ENCODE data around the gene NCOA6.
"Not testable (repeated sequence)": the region's sequence is repeated elsewhere in the genome, so short reads cannot be mapped to it uniquely, and the experiment has no call there.

NCOA6 gene

DNA sequence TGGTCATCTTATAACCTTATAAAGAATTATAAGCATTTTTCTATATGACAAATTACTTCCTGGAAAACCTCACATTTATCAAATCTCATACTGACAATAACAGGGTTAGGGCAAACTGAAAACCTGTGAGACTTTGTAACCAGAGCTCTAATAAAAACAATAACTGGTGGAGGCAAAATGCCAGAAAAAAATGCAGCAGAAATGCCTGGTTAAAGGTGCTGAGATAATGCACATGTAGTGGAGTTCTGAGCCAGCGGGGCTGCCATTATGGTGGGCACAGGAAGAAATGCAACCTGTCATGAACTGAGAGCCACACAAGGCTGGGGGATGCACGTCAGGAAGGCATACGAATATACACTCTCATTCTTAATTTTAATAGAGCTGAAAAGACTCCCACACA lies 53.0 kb downstream of the NCOA6 start:
- no peak for DNase-seq

GRCh38 chr20:34771680-34772081 lies 53.8 kb downstream of the NCOA6 start:
- no peak for DNase-seq

DNA sequence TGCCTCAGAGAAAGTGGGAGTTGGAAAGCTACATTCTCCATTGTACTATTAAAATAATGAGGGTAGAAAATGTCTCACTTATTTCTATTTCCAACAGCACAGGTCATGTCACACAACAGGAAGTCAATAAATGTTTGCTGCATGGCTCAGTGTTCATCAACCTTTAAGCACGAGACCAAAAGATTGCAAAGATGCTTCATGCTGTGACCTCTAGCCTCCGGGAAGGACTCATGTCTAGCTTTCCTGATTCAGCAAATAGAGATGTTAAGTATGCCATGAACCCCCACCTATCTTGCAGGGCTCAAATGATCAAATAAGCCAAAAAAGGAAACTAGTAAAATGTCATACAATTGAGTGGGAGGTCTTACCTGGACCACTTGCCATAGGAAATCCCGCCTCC lies 57.4 kb downstream of the NCOA6 start:
- DNase-seq = no peak

DNA sequence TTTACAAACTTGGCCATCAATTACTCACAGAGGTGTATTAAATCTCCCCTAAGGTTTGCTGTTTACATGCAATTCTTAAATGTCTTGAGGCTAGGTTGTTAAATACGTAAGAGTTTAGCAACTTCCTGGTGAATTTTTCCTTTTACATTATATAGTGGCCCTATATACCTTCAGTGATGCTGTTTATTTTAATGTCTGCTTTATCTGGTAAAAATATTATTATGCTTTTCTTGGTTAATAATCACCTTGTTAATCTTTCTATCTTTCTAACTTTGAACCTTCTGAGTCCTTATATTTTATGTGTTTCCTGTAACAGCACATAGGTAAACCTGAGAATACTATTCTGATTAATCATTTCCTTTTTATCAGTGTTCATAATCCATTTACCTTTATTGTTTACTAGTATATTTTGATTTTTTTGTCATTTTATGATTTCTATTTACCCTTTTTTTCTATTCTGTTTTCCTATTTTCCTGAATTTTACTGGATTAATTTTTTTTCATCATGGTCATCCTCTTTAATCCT lies 63.4 kb downstream of the NCOA6 start:
- DNase-seq = no peak

GRCh38 chr20:34755367-34755766 lies 70.1 kb downstream of the NCOA6 start:
- DNase-seq = no peak

DNA sequence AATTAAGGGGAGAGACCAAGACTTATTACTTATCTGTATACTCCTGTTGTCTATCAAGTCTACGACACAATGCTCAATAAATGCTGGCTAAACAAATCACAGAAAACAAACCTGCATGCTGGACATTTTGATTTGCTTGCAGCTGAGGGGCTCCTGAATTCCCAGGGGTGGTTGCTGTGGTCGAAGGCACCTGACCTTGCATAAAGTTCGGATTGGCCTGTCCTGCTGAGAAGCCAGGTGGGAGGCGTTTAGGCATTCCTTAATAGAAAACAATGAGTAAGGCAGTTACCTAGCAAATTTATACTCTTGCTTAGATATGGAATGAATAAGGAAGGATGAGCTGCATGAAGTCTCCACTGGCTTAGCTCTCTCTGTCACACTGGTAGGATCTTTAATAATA lies 70.8 kb downstream of the NCOA6 start:
- no peak for DNase-seq

GRCh38 chr20:34753706-34754461 lies 71.6 kb downstream of the NCOA6 start:
- DNase-seq = no peak

GRCh38 chr20:34751453-34751852 lies 74.0 kb downstream of the NCOA6 start:
- DNase-seq = no peak

DNA sequence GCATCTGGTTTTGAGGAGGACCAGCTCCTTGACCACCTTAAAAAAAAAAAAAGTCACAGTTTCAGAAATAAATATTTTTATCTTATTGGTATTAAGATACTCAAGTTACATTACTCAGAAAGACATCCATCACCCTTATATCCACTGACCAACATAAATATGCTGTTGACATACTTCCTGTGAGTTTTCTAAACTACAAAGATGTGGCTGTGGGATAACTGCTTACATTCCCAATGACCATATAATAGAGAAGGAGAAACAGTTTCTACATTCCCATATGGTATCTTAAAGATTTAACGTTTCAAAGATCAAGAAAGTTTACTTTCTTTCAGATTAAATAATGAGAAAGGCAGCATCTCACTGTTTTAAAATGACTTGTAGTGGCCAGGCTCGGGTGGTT lies 75.0 kb downstream of the NCOA6 start:
- no peak for DNase-seq

GRCh38 chr20:34748709-34749108 lies 76.7 kb downstream of the NCOA6 start:
- no peak for DNase-seq

- DNase-seq = no peak
Measured at GRCh38 chr20:34747479-34747878, 78.0 kb downstream of the NCOA6 start.

GRCh38 chr20:34746674-34747073 lies 78.8 kb downstream of the NCOA6 start:
- DNase-seq = no peak

- no peak for DNase-seq
Measured at GRCh38 chr20:34744847-34745246, 80.6 kb downstream of the NCOA6 start.

DNA sequence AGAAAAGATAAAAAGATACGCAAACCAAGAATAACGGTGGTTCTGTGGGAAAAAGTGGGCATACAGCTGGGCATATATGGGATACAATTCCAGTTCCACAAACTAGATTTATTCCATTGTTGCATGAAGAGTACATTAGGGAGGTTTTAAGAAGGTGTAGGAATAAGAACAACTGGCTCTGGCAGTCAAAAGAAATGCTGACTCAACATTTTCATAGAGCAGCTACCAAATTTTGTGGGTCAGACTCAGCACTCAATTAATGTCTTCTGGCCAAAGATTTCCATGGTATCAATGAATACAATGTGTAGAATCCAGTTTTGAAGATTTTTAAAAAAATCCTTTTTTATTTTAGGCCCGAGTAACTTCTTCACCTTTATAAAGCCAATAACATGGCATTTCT lies 81.1 kb downstream of the NCOA6 start:
- DNase-seq = no peak

GRCh38 chr20:34743039-34743438 lies 82.4 kb downstream of the NCOA6 start:
- DNase-seq = no peak

DNA sequence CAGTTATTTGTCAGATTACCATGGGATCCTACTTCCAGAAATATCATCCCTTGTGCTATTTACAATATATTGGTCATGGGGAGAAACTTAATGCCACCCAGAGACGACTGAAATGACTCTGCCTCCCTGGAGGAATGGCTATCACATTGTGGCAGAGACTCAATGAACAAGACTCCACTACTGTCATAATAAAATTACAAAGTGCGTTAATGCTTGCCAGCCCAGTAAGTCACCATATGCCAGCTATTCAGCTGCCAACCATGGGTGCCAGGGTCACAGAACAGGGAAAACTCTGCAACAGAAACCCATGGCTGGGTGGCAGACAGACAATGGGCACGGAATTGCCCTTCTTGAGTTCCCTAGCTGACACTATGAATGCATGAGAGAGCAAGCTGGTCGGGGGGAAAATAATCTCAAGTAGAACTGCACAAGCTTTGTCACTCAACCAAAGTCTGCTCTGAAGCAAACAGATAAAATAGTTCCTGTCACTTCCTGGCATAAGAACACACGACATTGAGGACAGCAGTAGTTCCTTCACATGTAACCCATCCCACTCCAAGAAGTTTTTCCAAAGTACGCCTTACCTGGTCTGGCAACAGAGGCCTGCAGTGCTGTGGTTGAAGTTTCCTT lies 89.2 kb downstream of the NCOA6 start:
- DNase-seq = no peak

DNA sequence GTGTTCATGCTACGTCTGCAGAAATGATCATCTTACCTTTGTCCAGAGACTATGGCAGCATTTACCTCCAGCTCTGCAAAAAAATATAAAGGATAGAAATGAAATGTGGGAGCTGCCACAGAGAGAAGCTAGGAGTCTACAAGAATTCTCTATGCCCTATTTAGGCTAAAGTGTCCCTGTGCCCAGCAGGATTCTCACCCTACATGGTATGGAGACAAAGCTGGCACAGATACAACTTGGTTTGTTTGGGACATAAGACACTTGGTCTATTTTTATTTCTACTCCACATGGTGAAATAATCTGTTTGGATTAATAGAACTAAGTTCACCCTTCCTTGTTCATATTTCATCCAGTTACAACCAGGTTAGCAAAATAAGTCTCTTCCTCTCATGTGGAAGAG lies 92.9 kb downstream of the NCOA6 start:
- no peak for DNase-seq

GRCh38 chr20:34729416-34729815 lies 96.0 kb downstream of the NCOA6 start:
- DNase-seq = no peak

DNA sequence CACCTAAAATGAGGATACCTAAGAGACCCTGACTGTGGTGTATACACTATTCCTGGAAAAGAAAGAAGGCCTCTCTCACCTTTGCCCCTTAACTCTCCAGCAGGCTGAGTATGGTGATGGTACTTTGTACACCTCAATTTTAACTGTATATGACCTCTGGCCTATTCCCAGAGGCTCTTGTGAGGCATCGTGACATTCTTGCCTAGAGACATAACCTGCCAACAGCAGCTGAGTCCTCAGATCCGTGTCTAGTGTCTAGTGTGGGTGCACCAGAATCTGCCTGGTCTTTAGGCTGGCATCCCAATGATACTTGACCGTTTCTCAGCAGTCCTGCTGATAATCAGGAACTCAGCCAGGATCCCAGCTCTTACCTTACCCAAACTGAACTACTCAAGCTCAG lies 101.3 kb downstream of the NCOA6 start:
- DNase-seq = no peak

DNA sequence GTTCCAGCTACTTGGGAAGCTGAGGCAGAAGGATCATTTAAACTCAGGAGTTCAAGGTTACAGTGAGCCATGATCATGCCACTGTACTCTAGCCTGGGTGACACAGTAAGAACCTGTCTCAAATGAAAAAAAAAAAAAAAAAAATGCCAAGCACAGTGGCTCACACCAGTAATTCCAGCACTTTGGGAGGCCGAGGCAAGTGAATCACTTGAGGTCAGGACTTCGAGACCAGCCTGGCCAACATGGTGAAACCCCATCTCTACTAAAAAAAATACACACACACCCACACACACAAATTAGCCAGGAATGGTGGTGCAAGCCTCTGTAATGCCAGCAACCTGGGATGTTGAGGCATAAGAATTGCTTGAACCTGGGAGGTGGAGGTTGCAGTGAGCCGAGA lies 102.9 kb downstream of the NCOA6 start:
- not testable (repeated sequence) for DNase-seq

DNA sequence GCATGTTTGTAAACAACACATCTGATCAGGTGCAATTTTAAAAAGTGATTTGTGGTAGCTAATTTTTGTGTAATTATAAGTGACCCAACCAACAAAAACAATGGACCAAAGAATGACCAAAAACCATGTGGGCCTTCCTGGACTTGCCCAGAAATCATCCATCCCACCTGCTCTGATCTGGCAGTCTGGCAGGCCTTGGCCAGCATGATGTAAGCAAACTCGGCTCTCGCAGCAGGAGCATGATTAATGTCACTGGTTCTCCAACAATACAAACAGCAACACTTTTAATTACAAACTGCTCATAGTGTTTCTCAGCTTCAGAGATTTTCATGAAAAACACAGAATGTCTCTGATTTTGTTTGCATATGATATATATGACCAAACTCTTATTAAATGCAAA lies 105.2 kb downstream of the NCOA6 start:
- DNase-seq = no peak

DNA sequence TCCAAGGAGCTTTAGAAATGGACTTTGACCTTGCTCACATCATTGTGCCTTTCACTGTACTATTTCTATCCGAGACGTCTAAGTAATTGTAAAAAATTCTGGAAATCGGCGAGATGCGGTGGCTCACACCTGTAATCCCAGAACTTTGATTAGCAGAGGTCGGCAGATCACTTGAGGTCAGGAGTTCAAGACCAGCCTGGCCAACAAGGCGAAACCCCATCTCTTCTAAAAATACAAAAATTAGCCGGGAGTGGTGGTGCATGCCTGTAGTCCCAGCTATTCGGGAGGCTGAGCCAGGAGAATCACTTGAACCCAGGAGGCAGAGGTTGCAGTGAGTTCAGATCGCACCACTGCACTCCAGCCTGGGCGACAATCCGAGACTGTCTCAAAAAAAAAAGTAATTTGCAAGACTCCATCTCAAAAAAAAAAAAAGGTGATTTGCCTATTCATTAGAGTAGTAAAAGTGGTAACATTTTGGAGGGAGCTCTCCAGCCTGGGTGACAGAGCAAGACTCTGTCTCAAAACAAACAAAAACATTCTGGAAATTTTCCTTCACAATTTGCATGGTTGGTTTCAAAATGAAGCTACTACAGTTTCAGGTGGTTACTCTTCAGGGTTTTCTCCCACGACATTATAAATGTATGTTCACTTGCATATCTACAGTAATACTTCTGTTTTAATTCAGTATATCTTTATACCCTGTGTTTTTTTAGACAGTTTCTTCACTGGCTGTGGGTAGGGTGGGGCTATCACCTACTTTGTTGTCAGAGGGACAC lies 106.0 kb downstream of the NCOA6 start:
- not testable (repeated sequence) for DNase-seq

DNA sequence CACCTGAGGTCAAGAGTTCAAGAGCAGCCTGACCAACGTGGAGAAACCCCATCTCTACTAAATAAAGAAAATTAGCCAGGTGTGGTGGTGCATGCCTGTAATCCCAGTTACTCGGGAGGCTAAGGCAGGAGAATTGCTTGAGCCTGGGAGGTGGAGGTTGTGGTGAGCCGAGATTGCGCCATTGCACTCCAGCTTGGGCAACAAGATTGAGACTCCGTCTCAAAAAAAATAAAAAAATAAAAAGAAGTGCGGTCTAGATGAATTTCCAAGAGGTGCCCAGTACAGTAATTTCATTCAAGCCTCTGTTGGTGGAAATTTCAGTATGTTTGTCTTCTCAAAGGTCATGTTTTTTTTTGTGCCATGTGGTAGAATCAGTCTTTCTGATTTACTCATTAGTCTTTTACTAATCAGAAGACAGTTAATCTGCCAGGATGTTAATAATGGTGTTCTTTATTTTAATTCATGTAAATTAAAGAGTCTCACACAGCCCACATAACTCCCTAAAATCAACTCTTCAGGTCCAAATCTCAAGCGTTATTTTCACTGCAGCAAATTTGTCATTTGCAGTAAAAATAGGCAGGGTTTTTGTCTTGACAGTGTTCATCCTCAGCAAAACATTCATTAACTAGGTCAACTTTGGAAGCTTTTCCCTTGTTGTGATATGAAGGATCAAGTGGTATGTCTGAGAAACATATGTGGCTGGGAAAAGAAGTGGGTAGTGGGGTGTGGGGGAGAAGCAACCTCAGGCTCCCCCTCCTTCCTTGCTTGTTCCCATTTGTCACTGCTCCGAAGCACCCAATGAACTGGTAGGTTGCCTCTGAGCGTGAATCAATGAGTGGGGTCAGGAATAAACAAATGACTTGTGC lies 108.0 kb downstream of the NCOA6 start:
- no peak for DNase-seq

Measured in NCI-H1048 (cell line).